Cardiac muscle cell (in vitro differentiated cells and primary cell): ENCODE measurements around the gene NR3C1. TPM values are rescaled to one million over a fixed set of nuclear protein-coding genes. Genes with fewer than 3 reads are reported as not detected.
A peak's percentile ranks its signal among the peaks of the same experiment; 100 is the strongest.
"Not testable (repeated sequence)": the region's sequence is repeated elsewhere in the genome, so short reads cannot be mapped to it uniquely, and the experiment has no call there.

ENCODE experiments used
- DNase-seq, 2 donors: peaks; one replicate each; pipeline versions ENCODE4 v3.0.0 to v3.0.0-alpha.2; 2010 to 2017; ENCODE audit warnings: low read depth in 1 of 2, low spot score in 1 of 2
- H3K27ac ChIP-seq: fragments of 200-600 bp; sonication (generic); 2 replicates; pipeline ENCODE4 v1.5.1; 2016
- H3K27me3 ChIP-seq: fragments of 200-600 bp; sonication (generic); 2 replicates; pipeline ENCODE4 v1.6.0; 2016; ENCODE audit warnings: control low read depth
- H3K36me3 ChIP-seq: fragments of 200-600 bp; sonication (generic); 2 replicates; pipeline ENCODE4 v1.5.1; 2016; ENCODE audit warnings: control low read depth
- H3K4me1 ChIP-seq: fragments of 200-600 bp; sonication (generic); 2 replicates; pipeline ENCODE4 v1.8.1; 2017; ENCODE audit warnings: low read depth, mild to moderate bottlenecking, mixed run types
- H3K4me3 ChIP-seq: fragments of 200-600 bp; sonication (generic); 2 replicates; pipeline ENCODE4 v1.5.1; 2016; ENCODE audit warnings: mild to moderate bottlenecking
- H3K9me3 ChIP-seq: fragments of 200-600 bp; sonication (generic); 2 replicates; pipeline ENCODE4 v1.5.1; 2017; ENCODE audit warnings: low read depth, mild to moderate bottlenecking, control low read depth
- polyA plus RNA-seq: library from polyadenylated mRNA; unstranded; fragments of >200 nt; fragmentation: Nextera tagmentation; extraction: Ambion mirVana; gene quantifications from 2 replicates; pipeline ENCODE4 v1.2.1, GENCODE V29; 2016
- total RNA-seq: library from RNA; depleted of rRNA; stranded (reverse); fragments of >200 nt; gene quantifications from 2 replicates; pipeline ENCODE4 v1.2.3, GENCODE V29; 2016
- TF ChIP-seq, protein P1 (sequence below): IDR thresholded peaks from 2 replicates; pipeline ENCODE4 v1.5.1; 2012; ENCODE audit warnings: low read depth, mild to moderate bottlenecking, low read length

Gene NR3C1
- total and polyA plus RNA-seq, 2 experiments from 2014 or later: 9.4 to 9.7 TPM

DNA sequence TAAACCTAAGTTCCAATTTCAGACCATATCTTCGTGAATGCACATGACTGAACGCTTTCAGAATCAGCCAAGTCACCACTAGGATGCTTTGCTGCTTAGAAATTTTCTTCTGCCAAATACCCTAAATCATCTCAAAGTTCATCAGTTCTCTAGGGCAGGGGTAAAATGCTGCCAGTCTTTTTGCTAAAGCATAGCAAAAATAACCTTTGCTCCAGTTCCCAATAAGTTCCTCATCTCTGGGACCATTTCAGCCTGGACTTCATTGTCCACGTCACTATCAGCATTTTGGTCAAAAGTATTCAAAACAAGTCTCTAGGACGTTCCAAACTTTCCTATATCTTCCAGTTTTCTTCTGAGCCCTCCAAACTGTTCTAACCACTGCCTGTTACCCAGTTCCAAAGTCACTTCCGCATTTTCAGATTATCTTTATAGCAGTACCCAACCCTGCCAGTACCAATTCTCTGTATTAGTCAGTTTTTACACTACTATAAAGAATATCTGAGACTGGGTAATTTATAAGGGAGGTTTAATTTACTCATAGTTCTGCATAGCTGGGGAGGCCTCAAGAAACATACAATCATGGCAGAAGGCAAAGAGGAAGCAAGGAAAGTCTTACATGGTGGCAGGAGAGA lies 74.8 kb downstream of the NR3C1 start:
- Histone ChIP-seq H3K4me1 (no peaks in the 10 kb centered on the region), H3K4me3 (no peak overlapping the region), H3K27me3 (no peaks in the 10 kb centered on the region), H3K27ac (no peak overlapping the region), H3K9me3 (no peaks in the 10 kb centered on the region), H3K36me3 (no peaks in the 10 kb centered on the region)
- TF ChIP-seq, protein P1, sequence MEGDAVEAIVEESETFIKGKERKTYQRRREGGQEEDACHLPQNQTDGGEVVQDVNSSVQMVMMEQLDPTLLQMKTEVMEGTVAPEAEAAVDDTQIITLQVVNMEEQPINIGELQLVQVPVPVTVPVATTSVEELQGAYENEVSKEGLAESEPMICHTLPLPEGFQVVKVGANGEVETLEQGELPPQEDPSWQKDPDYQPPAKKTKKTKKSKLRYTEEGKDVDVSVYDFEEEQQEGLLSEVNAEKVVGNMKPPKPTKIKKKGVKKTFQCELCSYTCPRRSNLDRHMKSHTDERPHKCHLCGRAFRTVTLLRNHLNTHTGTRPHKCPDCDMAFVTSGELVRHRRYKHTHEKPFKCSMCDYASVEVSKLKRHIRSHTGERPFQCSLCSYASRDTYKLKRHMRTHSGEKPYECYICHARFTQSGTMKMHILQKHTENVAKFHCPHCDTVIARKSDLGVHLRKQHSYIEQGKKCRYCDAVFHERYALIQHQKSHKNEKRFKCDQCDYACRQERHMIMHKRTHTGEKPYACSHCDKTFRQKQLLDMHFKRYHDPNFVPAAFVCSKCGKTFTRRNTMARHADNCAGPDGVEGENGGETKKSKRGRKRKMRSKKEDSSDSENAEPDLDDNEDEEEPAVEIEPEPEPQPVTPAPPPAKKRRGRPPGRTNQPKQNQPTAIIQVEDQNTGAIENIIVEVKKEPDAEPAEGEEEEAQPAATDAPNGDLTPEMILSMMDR: no peak
- DNase-seq: no peak

DNA sequence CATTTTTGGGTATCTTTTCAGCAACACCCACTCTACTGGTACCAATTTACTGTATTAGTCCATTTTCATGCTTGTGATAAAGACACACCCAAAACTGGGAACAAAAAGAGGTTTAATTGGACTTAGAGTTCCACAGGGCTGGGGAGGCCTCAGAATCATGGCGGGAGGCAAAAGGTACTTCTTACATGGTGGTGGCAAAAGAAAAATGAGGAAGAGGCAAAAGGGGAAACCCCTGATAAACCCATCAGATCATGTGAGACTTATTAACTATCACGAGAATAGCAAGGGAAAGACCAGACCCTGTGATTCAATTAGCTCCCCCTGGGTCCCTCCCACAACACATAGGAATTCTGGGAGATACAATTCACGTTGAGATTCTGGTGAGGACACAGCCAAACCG lies 78.4 kb downstream of the NR3C1 start:
- not testable (repeated sequence) for H3K4me3 ChIP-seq

DNA sequence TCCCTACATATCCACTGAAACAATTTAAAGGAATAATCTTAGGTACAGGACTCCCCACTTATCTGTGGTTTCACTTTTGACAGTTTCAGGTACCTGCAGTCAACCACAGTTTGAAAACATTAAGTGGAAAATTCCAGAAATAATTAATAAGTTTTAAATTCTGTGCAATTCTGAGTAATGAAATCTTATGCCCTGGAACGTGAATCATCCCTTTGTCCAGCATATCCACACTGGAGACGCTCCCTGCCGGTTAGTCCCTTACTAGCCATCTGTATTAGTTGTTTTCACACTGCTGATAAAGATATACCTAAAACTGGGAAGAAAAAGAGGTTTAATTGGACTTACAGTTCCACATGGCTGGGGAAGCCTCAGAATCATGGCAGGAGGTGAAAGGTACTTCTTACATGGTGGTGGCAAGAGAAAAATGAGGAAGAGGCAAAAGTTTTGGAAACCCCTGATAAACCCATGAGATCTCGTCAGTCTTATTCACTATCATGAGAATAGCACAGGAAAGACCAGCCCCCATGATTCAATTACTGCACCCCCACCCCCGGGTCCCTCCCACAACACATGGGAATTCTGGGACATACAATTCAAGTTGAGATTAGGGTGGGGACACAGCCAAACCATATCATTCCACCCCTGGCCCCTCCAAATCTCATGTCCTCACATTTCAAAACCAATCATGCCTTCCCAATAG lies 80.4 kb downstream of the NR3C1 start:
- H3K4me1 ChIP-seq, H3K27ac ChIP-seq, H3K4me3 ChIP-seq, H3K9me3 ChIP-seq, H3K27me3 ChIP-seq, H3K36me3 ChIP-seq: not testable (repeated sequence)
- TF ChIP-seq, protein P1: peak; percentile 17
- peak in 1 of 2 donors; percentile 39 for DNase-seq

More for the DNA sequence above, 78.4 kb downstream of the NR3C1 start:
- not testable (repeated sequence) for H3K27ac ChIP-seq, H3K4me1 ChIP-seq, DNase-seq, H3K9me3 ChIP-seq, H3K27me3 ChIP-seq, H3K36me3 ChIP-seq

DNA sequence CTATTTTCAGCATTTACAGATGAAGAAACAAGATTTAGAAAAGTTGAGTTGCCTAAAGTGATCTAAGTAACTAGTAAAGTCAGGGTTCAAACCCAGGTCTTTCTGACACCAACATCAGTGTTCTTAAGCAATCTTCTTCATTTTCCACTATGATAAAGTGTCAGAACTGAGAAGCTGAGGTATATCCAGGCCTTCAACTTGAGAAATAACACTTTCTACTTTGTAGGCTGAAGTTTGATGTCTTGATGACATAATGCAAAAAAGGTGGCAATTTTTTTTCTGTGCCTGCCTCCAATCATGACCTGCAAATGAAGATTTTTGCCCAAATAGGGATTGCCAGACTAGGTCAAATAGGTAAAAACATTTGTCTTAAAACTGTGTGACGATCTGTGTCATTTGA lies 81.3 kb downstream of the NR3C1 start:
- Histone ChIP-seq H3K4me3 (no peak overlapping the region), H3K4me1 (no peaks in the 10 kb centered on the region), H3K27me3 (no peaks in the 10 kb centered on the region), H3K36me3 (no peaks in the 10 kb centered on the region), H3K27ac (no peak overlapping the region), H3K9me3 (no peaks in the 10 kb centered on the region)
- TF ChIP-seq, protein P1: no peak
- DNase-seq: no peak

DNA sequence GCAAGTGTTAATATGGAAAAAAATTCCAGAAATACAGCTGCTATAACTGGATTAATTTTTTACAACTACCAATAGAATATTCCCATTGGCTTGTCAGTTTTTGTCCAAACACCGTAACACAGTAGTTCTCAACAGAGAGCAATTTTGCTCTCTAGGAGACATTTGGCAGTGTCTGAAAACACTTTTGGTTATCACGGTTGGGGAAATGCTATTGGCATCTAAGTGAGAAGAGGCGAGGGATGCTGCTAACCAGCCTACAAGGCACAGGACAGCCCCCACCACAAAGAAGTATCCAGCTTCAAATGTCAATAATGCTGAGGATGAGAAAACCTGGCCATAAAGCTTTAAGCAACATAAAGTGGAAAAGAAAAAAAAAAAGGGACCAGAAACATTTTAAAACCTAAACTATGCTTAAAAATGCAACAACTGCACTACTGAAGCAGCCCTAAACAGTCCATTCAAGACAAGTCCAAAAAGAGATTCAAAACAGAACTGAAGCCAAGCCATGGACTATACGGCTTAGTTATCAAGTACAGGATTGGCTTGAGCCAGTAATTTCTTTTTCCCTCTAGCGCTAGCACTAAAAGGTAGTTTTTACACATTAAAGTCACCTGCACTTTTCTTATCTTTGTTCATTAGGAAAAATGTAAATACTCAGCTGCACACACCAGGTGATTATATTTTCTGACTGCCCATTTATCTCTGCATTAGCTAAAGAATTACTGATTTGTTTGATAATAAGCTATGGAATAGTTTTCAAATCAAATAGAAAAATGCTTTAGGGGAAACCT lies 83.9 kb downstream of the NR3C1 start:
- H3K4me3 ChIP-seq: no peak overlapping the region
- no peaks in the 10 kb centered on the region for H3K9me3 ChIP-seq
- H3K36me3 ChIP-seq: no peaks in the 10 kb centered on the region
- no peaks in the 10 kb centered on the region for H3K27me3 ChIP-seq
- H3K27ac ChIP-seq: no peak overlapping the region
- TF ChIP-seq, protein P1: no peak
- DNase-seq: no peak
- H3K4me1 ChIP-seq: no peaks in the 10 kb centered on the region

DNA sequence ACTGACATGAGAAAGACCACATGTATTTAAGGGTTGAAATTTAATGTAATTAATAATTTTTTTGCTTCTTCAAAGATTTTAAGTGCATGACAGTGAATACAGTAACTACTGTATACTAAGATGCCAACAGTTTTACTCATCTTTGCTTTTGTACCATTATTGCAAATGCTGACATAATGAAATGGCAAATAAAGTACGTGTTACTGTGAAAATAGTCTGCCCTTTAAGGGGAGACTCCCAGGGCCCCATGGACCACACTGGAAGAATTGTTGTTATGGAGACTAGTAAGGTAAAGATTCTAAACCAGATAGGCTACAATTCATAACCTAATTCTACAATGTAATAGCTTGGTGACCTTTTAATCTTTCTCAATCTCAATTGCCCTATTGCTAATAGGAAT lies 84.7 kb downstream of the NR3C1 start:
- Histone ChIP-seq H3K27ac (no peak overlapping the region), H3K27me3 (no peaks in the 10 kb centered on the region), H3K36me3 (no peaks in the 10 kb centered on the region), H3K4me3 (no peak overlapping the region), H3K4me1 (no peaks in the 10 kb centered on the region), H3K9me3 (no peaks in the 10 kb centered on the region)
- DNase-seq: no peak
- TF ChIP-seq, protein P1: no peak
